Smooth muscle cell (in vitro differentiated cells): ENCODE data around the gene GK2. TPM values are rescaled to one million over a fixed set of nuclear protein-coding genes. Genes with fewer than 3 reads are reported as not detected.

Experiments used
- DNase-seq: peaks from one replicate; lab custom pipeline; 2025; ENCODE audit not compliant: unreplicated experiment; lab: John Stamatoyannopoulos, UW
- H2AFZ ChIP-seq: fragments of 200-600 bp; sonication (generic); 2 replicates; pipeline ENCODE4 v1.6.0; 2016; ENCODE audit warnings: antibody characterized with exemption, low read depth, mild to moderate bottlenecking
- H3F3A ChIP-seq: fragments of 200-600 bp; sonication (generic); 2 replicates; pipeline ENCODE4 v1.6.0; 2017; ENCODE audit warnings: antibody characterized with exemption, low read depth
- H3K27ac ChIP-seq: fragments of 200-600 bp; sonication (generic); 2 replicates; pipeline ENCODE4 v1.5.1; 2016; ENCODE audit warnings: low read depth, mild to moderate bottlenecking
- H3K27me3 ChIP-seq: fragments of 200-600 bp; sonication (generic); 2 replicates; pipeline ENCODE4 v1.6.1; 2016; ENCODE audit warnings: low read depth, mild to moderate bottlenecking
- H3K36me3 ChIP-seq: fragments of 200-600 bp; sonication (generic); 2 replicates; pipeline ENCODE4 v1.5.1; 2016; ENCODE audit warnings: low read depth
- H3K4me1 ChIP-seq: fragments of 200-600 bp; sonication (generic); 2 replicates; pipeline ENCODE4 v1.5.1; 2016; ENCODE audit warnings: low read depth
- H3K4me2 ChIP-seq: fragments of 200-600 bp; sonication (generic); 2 replicates; pipeline ENCODE4 v1.6.0; 2016; ENCODE audit warnings: mild to moderate bottlenecking
- H3K4me3 ChIP-seq: fragments of 200-600 bp; sonication (generic); 2 replicates; pipeline ENCODE4 v1.5.1; 2016; ENCODE audit warnings: mild to moderate bottlenecking
- H3K79me2 ChIP-seq: fragments of 200-600 bp; sonication (generic); 2 replicates; pipeline ENCODE4 v1.6.0; 2016; ENCODE audit warnings: low read depth, mild to moderate bottlenecking
- H3K9ac ChIP-seq: fragments of 200-600 bp; sonication (generic); 2 replicates; pipeline ENCODE4 v1.6.0; 2016; ENCODE audit warnings: low read depth
- H3K9me3 ChIP-seq: fragments of 200-600 bp; sonication (generic); replicated peaks from 2 replicates; pipeline ENCODE4 v1.5.1; 2016; ENCODE audit warnings: low read depth
- H4K20me1 ChIP-seq: fragments of 200-600 bp; sonication (generic); 2 replicates; pipeline ENCODE4 v1.6.0; 2016; ENCODE audit warnings: low read depth
- CTCF ChIP-seq: fragments of 200-600 bp; sonication (generic); IDR thresholded peaks from 2 replicates; pipeline ENCODE4 v1.5.1; 2017; ENCODE audit warnings: borderline replicate concordance, mild to moderate bottlenecking, antibody characterized with exemption; ENCODE audit not compliant: insufficient read depth, poor library complexity, severe bottlenecking
- WGBS: methylation state at CpG from one replicate; pipeline ENCODE4 v1.1.7; 2016; ENCODE audit warnings: low lambda C conversion rate; 5-methylcytosine and 5-hydroxymethylcytosine counted together
- polyA plus RNA-seq: library from polyadenylated mRNA; unstranded; fragments of >200 nt; fragmentation: Nextera tagmentation; extraction: Ambion mirVana; gene quantifications from 2 replicates; pipeline ENCODE4 v1.2.1, GENCODE V29; 2016
- total RNA-seq: library from RNA; depleted of rRNA; stranded (reverse); fragments of >200 nt; gene quantifications from 2 replicates; pipeline ENCODE4 v1.2.3, GENCODE V29; 2014

GK2 gene
- total and polyA plus RNA-seq, 2 experiments from 2014 or later = not detected

DNA sequence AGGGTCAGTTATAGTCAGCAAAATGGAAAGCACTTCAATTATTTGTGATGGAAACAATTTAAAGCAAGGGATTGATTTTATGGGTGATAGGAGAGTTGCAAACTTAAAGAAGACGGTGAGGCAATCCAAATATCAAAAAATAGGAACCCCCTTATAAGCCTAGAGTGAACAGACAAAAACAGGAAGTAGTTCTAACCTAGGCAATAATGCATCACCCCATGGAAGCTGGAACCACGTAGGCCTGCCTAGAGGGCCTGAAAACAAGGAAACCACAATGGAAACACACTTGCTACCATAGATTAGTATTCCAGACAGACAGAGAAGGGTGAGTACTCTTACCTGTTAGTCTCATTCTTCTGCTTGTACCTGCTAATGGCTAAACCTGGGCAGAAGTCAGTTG, 13.5 kb upstream of the GK2 start:
- Histone ChIP-seq H3K4me1 (no peaks in the 10 kb centered on the region), H3K27me3 (no peaks in the 10 kb centered on the region), H3K4me3 (no peak overlapping the region), H3K79me2 (no peaks in the 10 kb centered on the region), H3K9ac (no peak overlapping the region), H3F3A (no peaks in the 10 kb centered on the region), H3K4me2 (no peak overlapping the region), H2AFZ (no peak overlapping the region), H4K20me1 (no peaks in the 10 kb centered on the region), H3K36me3 (no peaks in the 10 kb centered on the region), H3K9me3 (peaks cover 2% of the 10 kb centered on the region), H3K27ac (no peak overlapping the region)
- DNase-seq = no peak
- no peak for TF ChIP-seq CTCF
- WGBS = 87% methylated on average over 2 of the region's 2 CpGs

GRCh38 chr4:79413886-79414285, 5.9 kb upstream of the GK2 start:
- TF ChIP-seq CTCF = no peak
- no peaks in the 10 kb centered on the region for H3K9me3 ChIP-seq
- no peaks in the 10 kb centered on the region for H3K36me3 ChIP-seq
- DNase-seq = no peak
- H3K79me2 ChIP-seq = no peaks in the 10 kb centered on the region
- H3K27ac ChIP-seq = no peak overlapping the region
- no peaks in the 10 kb centered on the region for H3K27me3 ChIP-seq
- no peaks in the 10 kb centered on the region for H3K4me1 ChIP-seq
- H2AFZ ChIP-seq = no peak overlapping the region
- H3K4me2 ChIP-seq = no peak overlapping the region
- H3K4me3 ChIP-seq = no peak overlapping the region
- H4K20me1 ChIP-seq = no peaks in the 10 kb centered on the region
- H3K9ac ChIP-seq = no peak overlapping the region
- no peaks in the 10 kb centered on the region for H3F3A ChIP-seq
- WGBS = 84% methylated on average over 3 of the region's 3 CpGs

GRCh38 chr4:79413032-79413885, 5.2 kb upstream of the GK2 start:
- Histone ChIP-seq H3K4me3 (no peak overlapping the region), H3K4me2 (no peak overlapping the region), H3K9ac (no peak overlapping the region), H3K4me1 (no peaks in the 10 kb centered on the region), H3F3A (no peaks in the 10 kb centered on the region), H3K79me2 (no peaks in the 10 kb centered on the region), H4K20me1 (no peaks in the 10 kb centered on the region), H3K9me3 (no peaks in the 10 kb centered on the region), H3K36me3 (no peaks in the 10 kb centered on the region), H2AFZ (no peak overlapping the region), H3K27ac (no peak overlapping the region), H3K27me3 (no peaks in the 10 kb centered on the region)
- WGBS = 93% methylated on average over 9 of the region's 9 CpGs
- no peak for TF ChIP-seq CTCF
- DNase-seq = no peak

DNA sequence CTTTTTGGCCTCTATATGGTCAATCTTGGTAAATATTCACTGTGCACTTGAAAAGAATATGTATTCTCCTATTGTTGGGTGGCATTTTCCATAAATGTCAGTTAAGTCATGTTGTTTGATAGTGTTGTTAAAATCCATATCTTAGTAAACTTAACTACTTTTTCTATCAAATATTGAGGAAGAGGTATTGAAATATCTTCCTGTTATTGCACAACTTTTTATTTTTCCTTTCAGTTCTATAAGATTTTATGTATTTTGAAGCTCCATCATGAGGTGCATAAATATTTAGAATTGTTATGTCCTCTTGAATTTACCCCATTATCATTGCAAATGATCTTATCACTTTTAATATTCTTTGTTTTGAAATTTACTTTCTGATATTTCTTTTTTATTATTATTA, 3.4 kb downstream of the GK2 start:
- no peaks in the 10 kb centered on the region for H3K79me2 ChIP-seq
- no peak for TF ChIP-seq CTCF
- H3K36me3 ChIP-seq = no peaks in the 10 kb centered on the region

More for the DNA sequence above, 3.4 kb downstream of the GK2 start:
- H3F3A ChIP-seq = no peaks in the 10 kb centered on the region
- H4K20me1 ChIP-seq = no peaks in the 10 kb centered on the region
- H3K27ac ChIP-seq = no peak overlapping the region
- no peak overlapping the region for H2AFZ ChIP-seq
- DNase-seq = no peak
- H3K4me3 ChIP-seq = no peak overlapping the region
- H3K9ac ChIP-seq = no peak overlapping the region
- no peaks in the 10 kb centered on the region for H3K4me1 ChIP-seq
- H3K27me3 ChIP-seq = no peaks in the 10 kb centered on the region
- no peak overlapping the region for H3K4me2 ChIP-seq
- H3K9me3 ChIP-seq = no peaks in the 10 kb centered on the region
